Gastroesophageal sphincter (tissue), 4 donors: Measurements from ENCODE around the gene CCDC187. TPM values are rescaled to one million over a fixed set of nuclear protein-coding genes. Genes with fewer than 3 reads are reported as not detected.

Experiments
- ATAC-seq: fragments of 150-250 bp; one replicate; pipeline ENCODE4 v1.9.1; 2016; ENCODE audit warnings: mild to moderate bottlenecking, moderate library complexity
- H3K27ac ChIP-seq, 4 donors: fragments of 200-600 bp; sonication (generic) in 3 of 4; 1 replicate in 3 of 4; 2 replicates in 1 of 4; pipeline ENCODE4 v1.5.1; 2016 to 2019
- H3K27me3 ChIP-seq: fragments of 200-600 bp; sonication (generic); one replicate; pipeline ENCODE4 v1.5.1; 2019
- H3K36me3 ChIP-seq, 2 donors: fragments of 200-600 bp; sonication (generic); one replicate each; pipeline ENCODE4 v1.5.1; 2019; ENCODE audit warnings: control low read depth in 1 of 2
- H3K4me1 ChIP-seq, 3 donors: fragments of 200-600 bp; sonication (generic); 1 replicate in 2 of 3; 2 replicates in 1 of 3; pipeline ENCODE4 v1.5.1; 2016 to 2019; ENCODE audit warnings: control low read depth in 2 of 3
- H3K4me3 ChIP-seq, 2 donors: fragments of 200-600 bp; sonication (generic); one replicate each; pipeline ENCODE4 v1.5.1; 2019; ENCODE audit warnings: mild to moderate bottlenecking in 1 of 2, moderate library complexity in 1 of 2
- H3K9me3 ChIP-seq, 3 donors: fragments of 200-600 bp; sonication (generic); one replicate each; pipeline ENCODE4 v1.5.1; 2017 to 2019; ENCODE audit warnings: control low read depth in 2 of 3
- EP300 ChIP-seq: sonication (generic); formaldehyde crosslinking; IDR thresholded peaks from one replicate; pipeline ENCODE4 v1.6.1; 2017; ENCODE audit warnings: antibody characterized with exemption, mild to moderate bottlenecking
- POLR2A ChIP-seq, 2 donors: fragments of 450-650 bp; IDR thresholded peaks; one replicate each; pipeline ENCODE4 v1.6.1; 2017; ENCODE audit warnings: antibody characterized with exemption in 2 of 2, mild to moderate bottlenecking in 2 of 2, moderate library complexity in 1 of 2
- POLR2AphosphoS5 ChIP-seq: sonication (generic); formaldehyde crosslinking; IDR thresholded peaks from one replicate; pipeline ENCODE4 v1.6.1; 2017; ENCODE audit warnings: antibody characterized with exemption
- WGBS, 2 donors: methylation state at CpG; one replicate each; pipeline ENCODE4 v1.1.5; 2018; ENCODE audit warnings: low coverage in 1 of 2; 5-methylcytosine and 5-hydroxymethylcytosine counted together
- total RNA-seq, 4 donors: library from RNA; depleted of rRNA; stranded (reverse); fragments of >200 nt; gene quantifications; one replicate each; pipeline ENCODE4 v1.1.0, GENCODE V29; 2016
- TF ChIP-seq, protein P1 (sequence below), 4 experiments: fragments of 200-600 bp in 2 of 4; fragments of 450-650 bp in 2 of 4; sonication (generic) in 1 of 4; IDR thresholded peaks; one replicate each; pipeline ENCODE4 v1.5.1; 2017 to 2019; ENCODE audit warnings: antibody characterized with exemption in 4 of 4, mild to moderate bottlenecking in 2 of 4, moderate library complexity in 2 of 4

The CCDC187 gene
- total RNA-seq, 4 donors from 2014 or later: not detected

DNA sequence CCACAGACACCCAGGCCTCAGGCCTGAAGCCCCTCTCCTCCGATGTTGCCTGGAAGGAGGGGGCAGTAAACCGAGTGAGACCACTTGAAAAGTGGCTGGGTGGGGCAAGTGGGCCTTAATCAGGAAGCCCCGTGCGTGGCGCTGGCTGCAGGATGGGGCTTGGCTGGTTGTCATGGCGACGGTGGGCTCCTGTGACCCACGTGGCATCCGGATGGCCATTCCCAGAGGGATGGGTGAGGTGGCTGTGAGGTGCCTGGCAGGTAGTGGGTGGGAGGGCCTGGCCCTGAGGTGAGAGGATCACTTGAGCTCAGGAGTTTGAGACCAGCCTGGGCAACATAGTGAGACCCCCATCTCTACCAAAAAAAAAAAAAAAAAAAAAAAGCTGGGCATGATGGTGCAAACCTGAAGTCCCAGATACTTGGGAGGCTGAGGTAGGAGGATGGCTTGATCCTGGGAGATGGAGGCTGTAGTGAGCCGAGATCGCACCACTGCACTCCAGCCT, 28.6 kb upstream of the CCDC187 start:
- peaks cover 0 to 36% of the 10 kb centered on the region in 2 donors for H3K36me3 ChIP-seq
- no peaks in the 10 kb centered on the region for H3K9me3 ChIP-seq
- peaks cover 0 to 33% (median 16%) of the 10 kb centered on the region in 3 donors for H3K4me1 ChIP-seq
- no peaks in the 10 kb centered on the region for H3K27me3 ChIP-seq
- H3K4me3 ChIP-seq: no peak overlapping the region
- H3K27ac ChIP-seq: no peak overlapping the region
- TF ChIP-seq, protein P1, sequence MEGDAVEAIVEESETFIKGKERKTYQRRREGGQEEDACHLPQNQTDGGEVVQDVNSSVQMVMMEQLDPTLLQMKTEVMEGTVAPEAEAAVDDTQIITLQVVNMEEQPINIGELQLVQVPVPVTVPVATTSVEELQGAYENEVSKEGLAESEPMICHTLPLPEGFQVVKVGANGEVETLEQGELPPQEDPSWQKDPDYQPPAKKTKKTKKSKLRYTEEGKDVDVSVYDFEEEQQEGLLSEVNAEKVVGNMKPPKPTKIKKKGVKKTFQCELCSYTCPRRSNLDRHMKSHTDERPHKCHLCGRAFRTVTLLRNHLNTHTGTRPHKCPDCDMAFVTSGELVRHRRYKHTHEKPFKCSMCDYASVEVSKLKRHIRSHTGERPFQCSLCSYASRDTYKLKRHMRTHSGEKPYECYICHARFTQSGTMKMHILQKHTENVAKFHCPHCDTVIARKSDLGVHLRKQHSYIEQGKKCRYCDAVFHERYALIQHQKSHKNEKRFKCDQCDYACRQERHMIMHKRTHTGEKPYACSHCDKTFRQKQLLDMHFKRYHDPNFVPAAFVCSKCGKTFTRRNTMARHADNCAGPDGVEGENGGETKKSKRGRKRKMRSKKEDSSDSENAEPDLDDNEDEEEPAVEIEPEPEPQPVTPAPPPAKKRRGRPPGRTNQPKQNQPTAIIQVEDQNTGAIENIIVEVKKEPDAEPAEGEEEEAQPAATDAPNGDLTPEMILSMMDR (IDR thresholded peaks at IDR 0.05): no peak
- TF ChIP-seq EP300 (no peak), POLR2AphosphoS5 (no peak), POLR2A (IDR thresholded peaks at IDR 0.05) (no peak)
- ATAC-seq: no peak
- WGBS, 2 donors: 75 to 76% methylated on average over 2 of the region's 11 CpGs

DNA sequence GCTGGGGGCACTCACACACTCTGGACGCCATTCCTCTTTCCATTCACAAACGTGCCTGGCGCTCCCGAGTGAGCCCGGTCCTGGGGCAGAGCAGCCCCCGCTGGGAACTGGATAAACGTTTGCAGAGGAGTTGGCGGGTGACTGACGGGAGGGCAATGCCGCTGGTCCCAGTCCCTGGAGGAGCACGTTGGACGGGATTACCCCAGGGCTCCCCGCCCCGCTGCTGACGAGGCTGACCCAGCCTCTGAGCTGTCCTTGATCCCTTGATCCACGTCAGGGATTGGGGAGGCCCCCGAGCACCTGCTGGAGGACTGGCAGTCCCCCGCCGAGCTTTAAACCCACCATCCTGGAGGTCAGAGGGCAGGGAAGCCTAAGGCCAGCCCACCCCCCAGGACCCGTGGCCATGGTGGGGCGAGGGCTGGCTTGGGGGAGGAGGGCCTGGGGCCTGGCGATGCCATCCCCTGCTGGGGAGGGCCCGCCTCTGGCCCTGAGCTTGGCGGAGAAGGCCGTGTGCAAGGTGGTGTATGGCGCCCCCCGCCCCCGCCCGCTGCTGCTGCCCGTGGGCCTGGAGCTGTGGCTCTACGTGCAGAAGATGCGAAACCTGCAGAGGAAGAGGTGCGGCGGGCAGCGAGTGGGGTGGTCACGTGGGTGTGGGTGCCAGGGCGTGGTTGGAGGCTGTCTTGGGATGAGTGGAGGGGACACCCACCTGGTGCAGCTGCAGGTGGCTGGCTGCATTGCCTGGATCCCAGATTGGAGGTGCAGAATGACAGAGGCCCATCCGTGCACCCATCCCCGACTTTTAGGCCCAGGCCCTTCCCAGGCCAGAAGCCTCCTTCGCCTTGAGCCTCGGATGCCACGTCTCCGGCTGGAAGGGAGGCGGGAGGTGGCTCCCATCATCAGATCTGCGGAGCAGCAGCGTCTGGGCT, 27.9 kb upstream of the CCDC187 start:
- TF ChIP-seq, protein P1 (IDR thresholded peaks at IDR 0.05): no peak
- no peak for TF ChIP-seq EP300

DNA sequence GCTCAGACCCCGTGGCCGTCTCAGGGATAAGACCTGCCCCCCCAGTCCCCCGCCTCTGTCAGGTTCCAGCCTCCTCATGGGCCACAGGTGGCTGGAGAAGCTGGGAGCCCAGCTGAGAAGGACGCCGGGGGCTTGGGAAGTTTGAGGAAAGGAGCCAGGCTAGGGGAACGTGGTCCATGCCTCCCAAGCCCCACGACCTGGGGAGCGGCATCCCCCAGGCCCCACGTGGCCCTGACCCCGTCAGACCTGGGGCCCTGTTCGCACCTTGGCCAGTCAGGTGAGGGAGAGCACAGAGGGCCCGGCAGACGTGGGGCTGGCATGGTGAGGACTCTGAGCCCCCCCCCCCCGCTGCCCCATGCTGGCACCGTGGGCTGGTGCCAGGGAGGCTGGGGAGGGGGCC, 27.1 kb upstream of the CCDC187 start:
- WGBS, 2 donors: no CpG with 5 or more reads among the region's 15 CpGs
- TF ChIP-seq POLR2A (IDR thresholded peaks at IDR 0.05): no peak
- TF ChIP-seq, protein P1 (IDR thresholded peaks at IDR 0.05): no peak
- TF ChIP-seq POLR2AphosphoS5: no peak
- no peak for TF ChIP-seq EP300
- no peak overlapping the region for H3K27ac ChIP-seq
- no peaks in the 10 kb centered on the region for H3K27me3 ChIP-seq
- ATAC-seq: no peak
- peaks cover 0 to 45% (median 26%) of the 10 kb centered on the region in 3 donors for H3K4me1 ChIP-seq
- peaks cover 0 to 21% of the 10 kb centered on the region in 2 donors for H3K36me3 ChIP-seq
- H3K9me3 ChIP-seq: no peaks in the 10 kb centered on the region
- no peak overlapping the region for H3K4me3 ChIP-seq

More for the DNA sequence above, 27.9 kb upstream of the CCDC187 start:
- Histone ChIP-seq H3K4me3 (no peak overlapping the region), H3K9me3 (no peaks in the 10 kb centered on the region), H3K27ac (no peak overlapping the region), H3K4me1 (peaks cover 0 to 37% (median 19%) of the 10 kb centered on the region in 3 donors), H3K36me3 (peaks cover 0 to 29% of the 10 kb centered on the region in 2 donors), H3K27me3 (no peaks in the 10 kb centered on the region)
- ATAC-seq: no peak
- WGBS, 2 donors: 80% methylated on average over 1 of the region's 46 CpGs; no CpG with 5 or more reads in 1 of the 2 donors

DNA sequence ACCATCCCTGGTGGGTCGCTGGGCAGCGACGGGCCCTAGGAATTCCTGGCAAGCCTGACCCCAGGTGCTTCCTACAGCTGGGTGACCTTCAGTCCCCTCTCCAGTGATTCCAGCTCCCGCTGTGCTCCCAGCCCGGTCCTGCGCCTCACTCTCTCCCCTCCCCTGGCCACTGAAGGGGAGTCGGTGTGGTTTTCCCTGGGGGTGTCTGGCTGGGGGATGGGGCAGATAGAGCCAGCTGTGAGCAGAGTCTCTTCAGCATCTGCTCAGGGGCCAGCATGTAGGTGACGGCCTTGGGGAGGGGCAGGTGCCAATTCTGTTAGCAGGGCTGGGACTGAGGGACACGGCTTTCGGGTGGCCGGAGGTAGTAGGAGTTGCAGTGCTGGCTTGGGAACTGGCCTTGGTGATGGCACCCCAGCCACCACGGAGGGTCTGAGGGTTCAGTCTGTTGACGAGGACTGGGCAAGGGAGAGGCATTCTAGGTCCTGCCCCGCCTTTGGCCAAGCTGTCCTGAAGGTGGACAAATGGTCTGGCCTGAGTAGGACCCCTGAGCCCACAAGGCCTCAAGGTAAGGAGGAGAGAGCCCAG, 26.6 kb upstream of the CCDC187 start:
- peaks cover 0 to 17% of the 10 kb centered on the region in 2 donors for H3K36me3 ChIP-seq
- TF ChIP-seq EP300: no peak
- TF ChIP-seq POLR2A (IDR thresholded peaks at IDR 0.05): no peak
- TF ChIP-seq, protein P1 (IDR thresholded peaks at IDR 0.05): no peak
- TF ChIP-seq POLR2AphosphoS5: no peak
- no peak overlapping the region for H3K27ac ChIP-seq
- no peaks in the 10 kb centered on the region for H3K9me3 ChIP-seq
- no peaks in the 10 kb centered on the region for H3K27me3 ChIP-seq
- peaks cover 0 to 50% (median 26%) of the 10 kb centered on the region in 3 donors for H3K4me1 ChIP-seq
- no peak for ATAC-seq
- no peak overlapping the region for H3K4me3 ChIP-seq
- 81% methylated on average over 3 of the region's 14 CpGs; no CpG with 5 or more reads in 1 of the 2 donors for WGBS, 2 donors
